NCI-H226 (cell line): Measurements from ENCODE around the gene SORCS2.

Experiments
- DNase-seq: peaks from one replicate; pipeline ENCODE4 v3.0.0-alpha.2; 2015

SORCS2 gene

DNA sequence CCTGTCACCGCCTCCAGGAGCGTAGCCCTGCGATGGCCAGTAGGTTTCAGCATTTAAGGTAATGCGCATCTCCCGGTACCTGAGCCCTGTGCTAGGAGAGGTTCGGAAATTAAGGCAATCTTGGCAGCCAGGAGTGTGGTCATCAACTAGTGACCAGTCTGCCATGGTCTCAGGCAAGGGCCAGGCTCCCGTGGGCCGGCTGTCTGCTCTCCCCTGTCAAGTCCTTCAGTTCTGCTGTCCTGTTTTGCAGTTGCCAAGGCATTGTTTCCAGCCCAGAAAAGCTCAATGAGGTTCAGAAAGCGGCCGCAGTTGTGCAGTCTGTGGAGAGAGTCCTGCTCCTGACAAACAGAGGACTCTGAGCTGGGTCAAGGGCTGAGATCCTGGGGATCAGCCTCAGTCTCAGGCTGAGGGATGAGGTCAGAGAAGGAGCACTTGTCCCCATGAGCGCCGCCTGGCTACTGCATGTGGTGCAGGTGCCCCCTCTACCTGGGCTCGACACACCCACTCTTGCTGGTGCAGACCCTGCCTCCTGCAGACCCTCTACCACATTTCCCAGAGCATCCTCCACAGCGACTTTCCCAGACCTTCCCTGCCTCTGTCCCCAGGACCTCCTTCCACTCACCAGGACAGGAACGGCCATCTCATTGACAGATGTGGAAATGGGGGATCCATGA lies 295.8 kb downstream of the SORCS2 start:
- no peak for DNase-seq

DNA sequence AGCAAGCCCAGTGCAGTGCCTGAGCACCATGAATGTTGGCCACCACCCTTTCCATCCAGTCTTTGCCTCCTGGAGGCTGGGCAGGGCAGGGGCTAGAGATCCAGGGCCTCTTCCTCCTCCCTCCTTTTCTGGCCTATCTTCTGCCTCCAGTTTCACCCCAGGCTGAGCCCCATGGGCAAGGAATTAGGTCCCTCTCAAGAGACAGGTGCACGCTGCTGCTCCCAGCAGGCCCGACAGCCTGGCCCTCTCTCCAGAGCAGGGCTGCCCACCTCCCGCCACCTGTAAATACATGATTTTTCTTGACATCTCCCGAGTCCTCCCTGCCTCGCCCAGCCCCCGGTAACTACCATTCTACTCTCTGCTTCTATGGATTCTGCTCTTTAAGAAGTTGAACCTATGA lies 299.6 kb downstream of the SORCS2 start:
- DNase-seq = no peak

DNA sequence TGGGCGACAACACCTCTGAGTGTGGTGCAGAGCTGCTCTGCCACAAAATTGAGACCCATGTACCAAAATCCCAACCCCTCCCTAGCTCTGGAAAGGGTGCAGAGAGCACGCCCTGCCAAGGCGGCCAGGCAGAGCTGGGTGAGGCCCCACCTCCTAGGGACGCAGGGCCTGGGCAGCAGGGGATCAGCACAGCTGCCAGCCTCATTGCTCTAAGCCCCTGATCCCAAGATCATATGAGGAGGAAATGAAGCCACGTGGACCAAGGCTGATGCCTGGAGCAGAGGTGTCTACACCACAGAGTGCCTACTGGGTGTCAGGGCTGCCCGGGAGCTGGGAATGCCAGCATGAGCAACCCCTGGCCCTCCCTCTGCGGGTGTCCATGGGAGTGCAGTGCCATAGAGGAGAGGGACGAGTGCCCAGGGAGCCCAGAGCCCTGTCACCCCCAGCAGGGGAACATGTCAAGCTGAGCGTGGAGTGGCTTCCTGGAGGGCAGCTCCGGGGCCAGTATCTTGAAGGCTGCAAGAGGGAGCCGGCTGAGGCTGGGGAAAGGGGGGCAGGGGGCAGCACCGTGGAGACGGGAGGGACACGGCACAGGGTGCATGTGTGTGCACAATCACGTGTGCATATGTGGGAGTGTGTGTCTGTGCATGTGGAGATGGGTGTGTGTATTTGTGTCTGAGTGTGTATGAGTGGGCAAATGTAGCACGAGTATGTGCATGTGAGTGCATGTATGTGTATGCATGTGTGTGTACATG lies 306.3 kb downstream of the SORCS2 start:
- no peak for DNase-seq

DNA sequence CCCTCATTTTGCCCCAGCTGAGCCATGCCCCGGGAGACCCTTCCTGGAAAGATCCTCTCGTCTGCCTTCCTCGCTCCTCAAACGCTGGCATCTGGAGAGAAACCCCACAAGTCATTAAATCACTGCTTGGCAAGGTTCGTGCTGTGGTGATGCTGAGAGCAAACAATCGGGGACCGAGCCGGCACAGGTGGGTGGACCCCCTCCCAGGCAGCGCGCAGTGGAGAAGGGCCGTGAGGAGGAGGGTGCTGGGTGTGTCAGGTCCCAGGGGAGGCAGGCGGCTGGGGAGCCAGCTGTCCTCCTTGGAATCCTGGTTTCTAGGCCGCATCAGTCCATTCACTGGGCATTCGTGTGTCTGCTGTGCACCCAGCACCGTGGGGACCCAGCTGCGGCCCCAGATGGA lies 307.3 kb downstream of the SORCS2 start:
- DNase-seq = no peak

DNA sequence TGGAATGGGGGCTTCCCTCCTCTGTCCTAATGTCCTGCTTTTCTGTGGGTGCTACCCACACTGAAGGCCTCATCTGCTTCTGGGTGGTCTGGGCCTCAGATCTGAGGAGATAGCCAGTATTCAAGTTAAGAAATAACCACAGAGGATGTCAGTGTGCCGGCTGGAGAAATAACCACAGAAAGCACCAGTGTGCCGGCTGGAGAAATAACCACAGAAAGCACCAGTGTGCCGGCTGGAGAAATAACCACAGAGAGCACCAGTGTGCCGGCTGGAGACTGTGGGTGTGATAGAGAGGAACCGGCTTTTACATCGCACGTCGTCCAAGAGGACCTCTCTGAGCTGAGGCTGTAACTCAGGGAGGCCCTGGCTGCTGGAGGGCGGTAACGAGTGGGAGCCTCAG lies 308.1 kb downstream of the SORCS2 start:
- DNase-seq = no peak

DNA sequence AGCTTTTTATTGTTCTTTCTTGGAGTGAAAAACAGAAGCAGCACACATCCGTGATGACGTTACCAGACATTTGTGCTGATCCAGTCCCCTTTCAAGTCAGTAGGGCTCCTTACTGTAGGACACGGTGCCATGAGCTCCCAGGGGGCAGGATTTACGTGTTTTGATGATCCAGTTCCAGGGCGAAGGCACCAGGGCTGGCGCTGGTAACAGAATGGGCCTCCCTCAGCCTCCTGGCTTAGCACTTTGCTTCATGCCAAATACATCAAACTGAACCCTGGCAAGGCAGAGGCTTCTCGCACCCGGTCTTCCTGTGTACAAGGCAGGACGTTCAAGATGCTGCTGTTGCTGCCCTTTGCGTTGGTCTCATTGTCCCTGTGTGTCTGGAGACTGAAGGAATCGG lies 309.0 kb downstream of the SORCS2 start:
- no peak for DNase-seq

DNA sequence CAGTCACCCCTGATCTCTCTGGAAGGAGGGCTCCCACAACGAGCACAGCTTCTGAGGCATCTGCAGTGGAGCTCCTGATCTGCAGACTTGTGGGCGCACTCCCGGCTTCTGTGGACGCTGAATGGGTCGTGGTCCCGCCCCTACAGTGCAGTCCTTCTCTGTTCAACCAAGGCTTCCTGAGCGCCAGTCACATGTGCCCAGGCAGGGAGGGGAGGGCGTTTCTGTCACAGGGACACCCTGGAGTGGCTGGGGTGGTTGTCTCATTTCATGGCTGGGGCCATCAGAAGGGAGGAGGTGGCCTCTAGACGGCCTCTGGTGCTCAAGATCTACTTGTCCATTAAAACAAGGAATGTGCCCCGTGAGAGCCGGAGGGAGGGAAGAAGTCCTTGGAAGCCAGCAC lies 309.5 kb downstream of the SORCS2 start:
- DNase-seq = no peak

DNA sequence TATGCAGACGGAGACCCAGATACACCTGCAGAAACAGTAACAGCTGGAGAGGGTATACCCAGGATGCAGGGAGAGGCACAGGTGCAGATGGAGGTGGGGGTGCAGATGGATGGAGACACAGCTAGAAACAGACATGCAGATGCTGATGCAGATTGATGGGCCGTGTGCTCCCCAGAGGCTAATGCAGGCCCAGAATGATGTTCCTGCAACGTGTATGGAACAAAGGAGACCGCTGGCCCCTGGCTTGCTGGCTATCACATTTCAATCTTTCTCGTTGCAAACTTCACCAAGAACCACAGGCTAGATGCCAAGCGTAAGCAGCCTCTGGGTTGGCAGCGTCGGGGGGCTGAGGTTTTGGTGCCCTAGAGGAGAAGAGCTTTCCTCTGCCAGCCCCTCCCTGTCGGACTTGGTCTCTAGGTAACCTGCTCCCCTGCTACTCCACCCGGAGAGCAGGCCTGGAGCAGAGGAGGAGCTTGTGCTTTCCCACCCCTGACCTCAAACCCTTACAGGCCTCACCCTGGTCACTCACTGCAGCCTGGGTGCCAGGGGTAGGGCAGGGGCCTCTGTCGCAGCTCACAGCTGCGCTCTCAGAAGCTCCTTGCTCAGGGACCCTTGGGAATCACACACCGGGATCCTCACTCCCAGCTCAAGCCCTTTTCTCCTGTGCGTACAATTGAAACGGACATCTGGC lies 311.4 kb downstream of the SORCS2 start:
- DNase-seq = no peak

DNA sequence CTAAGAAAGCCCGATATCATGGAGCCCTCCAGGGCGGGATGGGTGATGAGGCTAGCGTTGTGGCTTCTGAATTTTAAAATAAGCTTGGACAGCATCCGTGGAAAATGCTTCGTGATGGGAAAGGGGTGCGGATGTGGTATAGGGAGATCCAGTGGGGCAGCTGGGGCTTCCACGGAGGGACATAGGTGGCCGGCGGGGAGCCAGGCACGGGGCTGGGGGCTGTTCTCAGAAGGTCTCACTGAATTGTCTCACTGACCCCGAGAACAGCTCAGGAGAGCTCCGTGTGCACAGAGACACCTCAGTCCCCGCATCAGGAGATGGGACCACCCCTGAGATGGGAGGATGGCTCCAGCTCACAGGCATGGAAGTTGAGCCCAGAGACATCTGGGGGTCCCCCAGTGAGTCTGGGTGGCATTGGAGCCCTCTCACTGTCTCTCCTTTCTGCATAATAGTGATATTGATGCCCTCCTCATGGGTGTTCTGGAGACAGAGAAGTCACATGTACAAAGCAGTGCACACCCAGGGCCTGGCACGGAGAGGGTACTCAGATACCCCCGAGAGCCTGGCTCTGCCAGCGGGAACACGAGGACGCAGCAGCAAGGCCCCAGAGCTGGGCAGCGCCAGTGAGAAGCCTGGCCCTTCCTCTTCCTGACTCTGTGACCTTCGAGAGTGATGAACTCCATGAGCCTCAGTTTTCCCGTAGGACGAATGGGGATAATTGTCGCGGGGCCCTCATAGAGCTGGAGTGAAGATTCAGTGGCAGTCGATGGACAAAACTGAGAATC lies 313.0 kb downstream of the SORCS2 start:
- DNase-seq = no peak

DNA sequence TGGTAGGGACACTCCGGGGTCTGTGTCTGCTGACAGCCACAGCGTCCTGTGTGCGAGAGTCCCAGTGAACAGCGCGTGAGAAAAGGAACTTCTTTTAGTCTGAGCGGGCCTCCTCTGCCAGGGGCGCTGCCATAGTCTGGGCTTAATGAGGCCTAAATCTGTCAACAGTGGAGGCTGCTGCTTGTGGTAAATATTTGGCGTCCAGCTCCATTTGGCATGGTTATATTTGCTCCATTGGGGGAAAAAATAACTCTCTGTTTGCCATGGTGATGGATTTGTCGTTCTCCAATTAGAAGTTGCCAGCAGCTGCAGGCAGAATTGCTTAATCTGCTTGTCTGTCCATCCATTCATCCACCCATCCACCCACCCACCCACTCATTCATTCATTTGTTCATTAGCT lies 313.8 kb downstream of the SORCS2 start:
- no peak for DNase-seq

DNA sequence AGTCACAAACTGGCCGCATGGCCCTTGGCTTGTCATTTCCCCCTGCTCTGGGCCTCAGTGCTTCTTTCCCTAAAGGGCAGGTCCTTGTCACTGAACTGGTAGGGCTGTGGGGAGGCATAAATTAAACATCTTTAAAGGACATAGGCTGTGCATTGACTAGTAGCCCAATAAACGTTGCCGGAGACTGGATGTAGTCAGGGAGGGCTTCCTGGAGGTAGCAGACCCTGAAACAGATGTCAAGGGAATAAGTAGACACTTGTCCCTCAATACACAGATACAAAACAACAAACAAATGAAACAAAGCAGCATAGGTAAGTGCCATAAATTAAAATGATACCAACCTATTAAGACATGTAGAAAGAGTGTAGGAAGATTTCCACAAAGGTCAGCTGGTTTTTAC lies 314.2 kb downstream of the SORCS2 start:
- no peak for DNase-seq

DNA sequence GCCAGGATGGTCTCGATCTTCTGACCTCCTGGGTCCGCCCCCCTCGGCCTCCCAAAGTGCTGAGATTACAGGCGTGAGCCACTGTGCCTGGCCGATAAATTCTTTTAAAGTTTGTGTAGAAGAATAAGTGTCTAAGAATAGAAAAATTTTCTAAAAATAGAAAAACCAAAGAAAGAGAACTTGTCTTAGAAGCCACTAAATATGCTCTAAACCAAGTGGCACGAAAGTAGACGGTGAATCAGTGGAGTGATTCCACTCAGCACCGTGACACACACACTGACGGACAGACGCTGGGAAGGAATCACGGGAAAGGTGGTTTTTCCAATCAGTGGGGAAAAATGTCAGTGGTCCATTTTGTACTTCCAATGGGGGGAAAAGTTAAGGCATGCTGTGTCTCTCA lies 315.0 kb downstream of the SORCS2 start:
- no peak for DNase-seq

DNA sequence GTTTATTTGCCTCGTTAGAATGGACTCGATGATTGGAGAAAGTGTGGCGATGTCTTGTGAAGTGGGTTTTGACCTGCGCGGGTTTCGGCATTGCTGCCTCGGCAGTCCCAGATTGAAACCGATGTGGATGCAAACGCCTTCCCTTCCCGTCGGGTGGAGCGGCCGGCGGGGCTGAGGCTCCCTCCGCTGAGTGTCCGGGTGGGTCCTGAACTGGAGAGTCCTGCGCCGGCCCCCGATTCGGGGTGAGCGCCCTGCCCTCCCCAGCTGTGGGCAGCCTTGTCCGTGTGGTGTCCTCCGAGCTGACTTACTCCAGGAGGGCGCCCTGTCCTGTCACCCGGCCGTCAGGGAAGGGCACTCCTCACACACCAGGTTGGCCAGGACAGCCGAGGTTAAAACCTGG lies 317.7 kb downstream of the SORCS2 start:
- DNase-seq = no peak

DNA sequence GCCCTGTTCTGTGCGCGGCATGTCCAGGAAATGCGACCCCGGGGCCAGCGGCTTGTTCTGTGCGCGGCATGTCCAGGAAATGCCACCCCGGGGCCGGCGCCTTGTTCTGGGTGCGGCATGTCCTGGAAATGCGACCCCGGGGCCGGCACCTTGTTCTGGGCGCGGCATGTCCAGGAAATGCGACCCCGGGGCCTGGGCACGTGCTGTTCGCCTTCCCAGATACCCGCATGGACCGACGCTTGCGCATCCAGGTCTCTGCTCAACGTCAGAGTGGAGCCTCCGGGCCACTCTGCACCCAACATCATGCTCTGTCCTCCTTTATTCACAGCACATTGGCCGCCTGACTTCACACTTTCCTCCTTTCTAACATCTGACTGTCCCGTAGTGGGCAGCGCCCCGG lies 318.2 kb downstream of the SORCS2 start:
- no peak for DNase-seq

DNA sequence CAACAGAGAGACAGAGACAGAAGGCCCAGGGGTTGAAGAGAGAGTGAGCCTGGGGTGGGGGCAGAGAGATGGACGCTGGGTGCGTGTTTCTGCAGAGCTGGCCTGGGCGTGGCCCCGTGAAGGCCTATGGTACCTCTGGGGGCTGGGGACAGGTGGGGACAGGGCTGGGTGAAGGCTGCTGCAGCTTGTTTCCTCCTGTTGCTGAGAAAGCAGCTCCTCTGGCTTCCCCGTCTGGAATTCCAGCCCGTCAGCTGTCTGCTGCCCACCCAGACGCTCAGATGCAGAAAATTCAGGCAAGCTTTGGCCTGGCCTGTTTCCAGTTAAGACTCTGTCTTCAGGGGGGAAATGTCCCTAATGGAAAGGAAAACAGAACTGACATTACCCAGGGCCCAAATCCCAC lies 319.2 kb downstream of the SORCS2 start:
- no peak for DNase-seq

DNA sequence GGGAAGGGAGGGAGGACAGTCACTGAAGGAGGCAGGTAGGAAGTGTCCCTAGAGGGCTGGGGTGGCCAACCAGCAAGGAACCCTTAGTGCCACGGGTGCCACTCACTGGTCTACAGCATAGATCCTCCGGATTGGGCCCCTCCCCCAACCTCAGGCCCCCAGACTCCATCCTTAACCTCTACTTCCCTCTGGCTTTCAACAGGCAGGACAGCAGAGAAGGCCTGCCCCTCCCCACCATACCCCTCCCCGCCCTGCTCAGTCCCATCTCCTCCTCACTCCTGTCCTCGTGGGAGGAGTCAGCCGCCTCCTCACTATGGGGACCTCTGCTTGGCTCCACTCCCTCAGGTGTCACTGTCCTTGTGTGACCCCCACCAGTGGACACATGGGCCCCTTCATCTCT lies 320.1 kb downstream of the SORCS2 start:
- no peak for DNase-seq

DNA sequence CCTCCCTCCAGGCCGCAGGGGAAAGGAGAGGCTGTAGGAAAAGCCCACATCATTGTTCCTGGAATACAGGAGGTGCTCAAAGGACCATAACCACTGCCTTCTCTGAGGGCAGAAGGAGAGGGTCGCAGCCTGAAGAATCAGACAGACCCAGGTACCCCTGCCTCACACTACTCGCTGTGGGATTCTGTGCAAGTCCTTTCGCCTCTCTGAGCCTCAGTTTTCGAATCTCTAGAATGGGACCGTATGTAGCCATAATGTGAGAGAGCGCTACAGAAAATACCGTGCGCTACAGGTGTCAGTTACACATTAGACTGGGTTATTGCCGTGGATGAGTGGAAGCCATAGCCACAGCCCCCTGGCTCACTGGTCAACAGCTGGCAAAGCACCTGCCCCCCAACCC lies 320.6 kb downstream of the SORCS2 start:
- no peak for DNase-seq

DNA sequence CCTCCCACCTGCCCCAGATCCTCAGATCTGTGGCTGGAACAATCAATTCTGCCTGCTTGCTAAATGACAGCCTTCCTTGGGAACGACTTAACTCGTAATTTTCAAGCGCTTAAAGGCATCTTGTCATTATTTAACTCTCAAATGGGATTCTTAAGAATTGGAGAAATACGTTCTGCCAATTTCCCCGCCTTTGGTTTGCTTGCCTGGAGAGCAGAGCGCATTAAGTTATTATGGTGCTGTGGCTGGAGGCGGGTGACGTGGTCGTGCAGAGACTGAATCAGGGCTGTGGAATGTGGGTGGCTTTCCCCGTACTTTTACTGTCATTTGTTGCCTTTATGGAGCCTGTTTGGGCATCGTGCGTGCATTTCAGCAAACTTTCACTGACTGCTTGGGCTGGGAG lies 321.3 kb downstream of the SORCS2 start:
- no peak for DNase-seq

DNA sequence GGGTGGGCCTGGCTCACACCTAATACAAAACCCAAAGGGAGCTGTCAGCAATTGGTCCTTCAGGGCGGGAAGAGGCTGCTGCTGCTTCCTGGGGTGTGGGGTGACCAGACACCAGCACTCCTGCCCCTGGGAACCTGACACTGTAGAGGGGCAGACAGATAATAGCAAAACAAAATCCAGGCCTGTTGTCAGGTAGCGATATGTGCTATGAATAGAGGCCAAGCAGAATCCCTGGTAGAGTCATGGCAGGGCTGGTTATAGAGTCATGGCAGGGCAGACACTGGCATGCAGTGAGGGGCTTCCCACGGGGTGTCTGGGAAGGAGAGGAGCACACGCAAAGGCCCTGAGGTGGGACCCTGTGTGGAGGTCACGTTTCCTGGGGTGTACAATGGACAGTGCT lies 321.9 kb downstream of the SORCS2 start:
- DNase-seq = no peak

DNA sequence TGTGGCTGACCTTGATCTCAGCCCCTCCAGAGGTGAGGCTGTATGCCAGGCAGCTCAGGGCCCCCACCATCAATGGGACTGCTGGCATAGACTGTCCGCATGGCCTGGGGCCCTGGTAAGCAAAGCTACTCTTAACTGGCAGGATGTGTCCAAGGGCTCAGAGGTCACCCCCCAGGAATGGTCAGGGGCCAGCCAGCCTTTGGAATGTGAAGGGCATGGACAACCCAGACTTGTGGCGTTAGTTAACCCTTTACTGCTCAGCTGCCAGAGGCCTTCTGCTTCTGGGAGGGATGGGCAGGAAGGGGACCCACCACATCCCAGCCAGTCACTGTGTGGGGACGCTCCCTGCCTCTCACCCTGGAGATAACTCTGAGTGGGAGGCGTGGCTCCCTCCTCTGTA lies 322.5 kb downstream of the SORCS2 start:
- DNase-seq = no peak

DNA sequence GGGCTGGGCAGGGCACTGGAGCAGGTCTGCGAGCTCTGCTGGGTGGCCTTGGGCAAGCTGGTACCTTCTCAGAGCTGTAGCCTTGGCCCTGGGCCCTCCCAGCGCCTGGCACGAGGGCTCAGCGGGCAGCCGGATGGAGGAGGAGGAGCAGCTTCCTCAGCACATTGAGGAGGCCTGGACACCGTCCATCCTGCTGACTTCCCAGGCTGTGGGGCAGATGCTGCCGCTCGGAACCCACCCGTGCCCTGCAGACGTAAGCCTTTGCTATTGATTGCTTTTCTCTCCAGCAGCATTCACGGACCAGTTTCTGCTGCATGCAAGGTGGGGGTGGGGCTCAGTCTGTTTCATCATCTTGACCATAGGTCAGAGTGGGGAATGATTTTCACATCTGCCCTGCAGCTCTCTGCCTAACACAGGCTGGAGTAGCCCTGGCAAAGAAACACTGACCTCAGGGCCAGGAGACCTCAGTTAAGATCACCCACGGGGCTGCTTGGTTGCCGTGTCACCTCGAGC lies 323.1 kb downstream of the SORCS2 start:
- DNase-seq = no peak

DNA sequence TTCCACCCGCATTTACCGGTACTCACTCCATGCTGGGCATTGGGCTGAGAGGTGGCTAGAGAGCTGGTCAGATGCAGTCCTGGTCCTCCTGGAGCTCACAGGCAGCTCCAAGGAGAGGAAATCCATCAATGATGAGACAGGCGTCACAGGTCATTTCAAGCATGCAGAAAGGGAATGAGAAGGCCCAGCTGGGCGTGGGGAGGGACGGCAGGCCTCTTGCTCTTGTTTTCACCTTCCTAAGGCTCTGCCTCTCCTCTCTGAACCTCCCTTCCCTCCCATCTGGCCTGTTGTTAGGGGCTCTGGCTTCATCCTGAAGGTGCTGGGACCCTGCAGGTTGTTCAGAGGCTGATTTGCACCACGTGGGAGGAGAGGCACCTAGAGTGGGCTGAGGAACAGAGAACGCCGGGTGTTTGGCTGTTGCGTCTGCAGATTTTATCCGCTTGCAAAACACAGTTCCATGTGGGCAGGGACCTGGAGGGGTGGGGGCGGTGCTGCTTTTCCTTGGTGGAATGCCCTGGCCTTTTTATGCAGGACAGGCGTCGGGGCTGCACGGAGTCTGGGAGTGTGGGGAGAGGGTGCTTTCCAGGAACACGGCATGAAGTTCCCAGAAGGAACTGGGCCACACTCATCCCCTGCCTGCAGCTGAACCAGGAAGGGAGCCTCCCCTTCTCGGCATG lies 323.9 kb downstream of the SORCS2 start:
- no peak for DNase-seq

DNA sequence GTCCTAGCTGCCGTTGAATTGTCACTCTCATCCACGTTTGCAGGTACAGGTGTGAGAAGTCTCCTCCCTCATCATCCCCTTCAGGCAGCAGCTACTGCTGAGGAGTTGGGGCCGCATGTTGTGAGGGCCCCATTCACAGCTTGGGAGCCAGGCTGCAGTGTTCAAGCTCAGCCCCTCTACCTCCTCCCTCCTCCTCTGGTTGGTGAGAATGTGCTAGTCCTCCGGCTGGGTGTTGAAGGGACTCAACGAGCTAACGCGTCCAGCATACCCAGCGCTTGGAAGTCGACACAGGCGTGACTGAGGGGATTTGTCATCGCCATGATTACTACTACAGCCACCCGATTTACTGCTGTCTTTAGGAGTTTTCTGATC lies 324.4 kb downstream of the SORCS2 start:
- DNase-seq = no peak
